OCI-LY7 (cell line): Measurements from ENCODE around the gene AP1M2.

Source experiments
- CTCF ChIP-seq: fragments of 200-600 bp; sonication (generic); conservative IDR thresholded peaks from 2 replicates; pipeline ENCODE4 v1.5.1; 2014; ENCODE audit warnings: mild to moderate bottlenecking, antibody characterized with exemption, low read length, moderate library complexity, mixed read lengths
- EZH2phosphoT487 ChIP-seq: fragments of 200-600 bp; sonication (generic); IDR thresholded peaks from 2 replicates; pipeline ENCODE4 v1.6.1; 2018; ENCODE audit warnings: low read depth, borderline replicate concordance, mild to moderate bottlenecking, mixed run types, antibody characterized with exemption, low read length, moderate library complexity, mixed read lengths

GRCh38 chr19:10535613-10536012, 51.5 kb downstream of the AP1M2 start:
- TF ChIP-seq CTCF (no peak), EZH2phosphoT487 (no peak)
